Gastroesophageal sphincter (tissue), 3 donors: ENCODE results near the gene KCTD21.

ENCODE experiments used
- CTCF ChIP-seq, 4 experiments: fragments of 200-600 bp in 2 of 4; fragments of 450-650 bp in 2 of 4; sonication (generic) in 1 of 4; IDR thresholded peaks; one replicate each; pipeline ENCODE4 v1.5.1; 2017 to 2019; ENCODE audit warnings: antibody characterized with exemption in 4 of 4, mild to moderate bottlenecking in 2 of 4, moderate library complexity in 2 of 4
- POLR2A ChIP-seq, 2 donors: fragments of 450-650 bp; IDR thresholded peaks; one replicate each; pipeline ENCODE4 v1.6.1; 2017; ENCODE audit warnings: antibody characterized with exemption in 2 of 2, mild to moderate bottlenecking in 2 of 2, moderate library complexity in 1 of 2

GRCh38 chr11:78200553-78200952 is 12.1 kb upstream of the KCTD21 start:
- TF ChIP-seq CTCF (IDR thresholded peaks at IDR 0.05) (no peak), POLR2A (IDR thresholded peaks at IDR 0.05) (no peak)
